GM19238 (cell line): ENCODE data around the gene CFAP157.
"Not testable (repeated sequence)": the region's sequence is repeated elsewhere in the genome, so short reads cannot be mapped to it uniquely, and the experiment has no call there.

Experiments used
- DNase-seq: peaks from one replicate; pipeline ENCODE4 v3.0.0; 2011; ENCODE audit warnings: low spot score; ENCODE audit not compliant: insufficient read length

CFAP157 gene

DNA sequence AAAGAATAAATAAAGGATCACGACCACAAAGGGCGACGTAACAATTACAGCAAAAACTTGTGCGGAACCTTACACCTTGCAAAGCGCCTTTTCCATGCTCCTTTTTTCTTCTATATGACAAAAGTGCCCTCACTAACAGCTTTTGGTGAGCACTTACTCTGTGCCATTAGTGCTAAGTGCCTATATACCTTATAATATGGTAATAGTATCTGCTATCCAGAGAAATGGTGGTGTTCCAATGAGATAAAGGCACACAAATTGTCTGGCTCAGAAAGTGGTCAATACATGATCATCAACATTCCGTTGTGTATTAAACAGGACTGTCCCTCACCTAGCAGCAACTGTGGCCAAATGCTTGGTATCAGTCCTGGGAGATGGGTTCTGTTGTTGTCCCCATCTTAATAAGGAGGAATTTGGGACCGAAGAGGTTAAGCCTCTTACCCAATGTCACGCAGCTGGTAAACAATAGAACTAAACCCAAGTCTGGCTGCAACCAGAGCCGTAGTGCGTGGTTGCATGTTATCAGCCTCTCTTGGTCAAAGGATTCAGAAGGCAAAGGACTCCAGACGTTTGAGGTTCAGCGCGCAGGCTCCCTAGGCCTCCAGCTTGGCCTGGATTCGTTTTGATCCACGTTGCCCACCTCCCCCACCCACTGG is 28.9 kb downstream of the CFAP157 start:
- DNase-seq: no peak

DNA sequence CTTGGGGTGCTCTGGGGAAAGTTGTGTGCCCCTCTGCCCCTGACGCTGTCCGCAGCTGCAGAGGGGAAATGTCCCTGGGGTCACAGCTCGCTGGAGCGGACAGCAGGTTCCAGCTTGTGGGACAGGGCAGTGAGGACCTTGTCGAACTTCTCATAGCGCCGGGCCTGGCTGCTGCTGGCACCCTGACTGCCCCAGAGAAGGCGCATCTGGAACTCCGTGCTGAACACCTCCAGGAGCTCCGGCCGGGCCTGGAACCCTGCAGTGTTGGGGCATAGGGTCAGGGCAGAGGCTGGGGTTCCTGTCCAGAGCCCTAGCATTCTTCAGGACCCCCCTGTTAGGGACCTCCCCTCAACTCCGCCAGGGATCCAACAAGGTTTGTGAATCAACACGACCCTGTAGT is 31.9 kb downstream of the CFAP157 start:
- DNase-seq: no peak

GRCh38 chr9:127739614-127740330 is 33.0 kb downstream of the CFAP157 start:
- DNase-seq: no peak

- no peak for DNase-seq
Measured at GRCh38 chr9:127741831-127742434, 35.1 kb downstream of the CFAP157 start.

GRCh38 chr9:127742435-127743088 is 35.8 kb downstream of the CFAP157 start:
- no peak for DNase-seq

DNA sequence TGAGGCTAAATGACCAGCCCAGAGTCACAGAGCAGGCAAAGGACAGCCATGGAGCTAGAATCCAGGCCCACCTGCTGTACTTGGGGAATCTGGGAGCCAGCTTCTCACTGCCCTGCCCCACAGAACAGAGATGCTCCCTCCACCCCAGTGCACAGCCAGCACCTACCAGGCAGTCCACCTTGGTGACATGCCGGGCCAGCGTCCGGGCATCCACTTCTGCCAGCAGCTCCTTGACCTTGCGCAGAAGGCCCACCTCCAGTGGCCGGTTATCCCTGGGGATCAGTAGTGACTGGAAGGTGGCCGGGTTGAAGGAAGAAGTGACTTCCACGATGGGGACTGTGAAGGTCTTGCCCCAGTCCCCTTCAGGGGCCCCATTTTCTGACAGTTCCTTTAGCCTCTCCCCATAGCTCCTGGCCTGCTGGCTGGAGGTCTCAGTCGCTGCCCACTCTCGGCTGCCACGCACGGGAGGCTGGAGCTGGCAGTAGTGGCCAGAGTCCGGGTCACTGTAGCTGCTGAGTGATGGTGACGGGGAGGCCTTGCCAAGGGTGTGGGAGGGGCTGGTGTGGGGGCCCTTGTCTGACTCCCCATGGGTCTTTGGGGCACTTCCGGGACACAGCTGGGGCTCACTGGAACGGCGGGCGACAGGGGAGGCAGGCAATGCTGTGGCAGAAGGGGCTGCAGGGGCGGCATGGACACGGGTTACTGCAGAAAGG is 37.8 kb downstream of the CFAP157 start:
- no peak for DNase-seq

DNA sequence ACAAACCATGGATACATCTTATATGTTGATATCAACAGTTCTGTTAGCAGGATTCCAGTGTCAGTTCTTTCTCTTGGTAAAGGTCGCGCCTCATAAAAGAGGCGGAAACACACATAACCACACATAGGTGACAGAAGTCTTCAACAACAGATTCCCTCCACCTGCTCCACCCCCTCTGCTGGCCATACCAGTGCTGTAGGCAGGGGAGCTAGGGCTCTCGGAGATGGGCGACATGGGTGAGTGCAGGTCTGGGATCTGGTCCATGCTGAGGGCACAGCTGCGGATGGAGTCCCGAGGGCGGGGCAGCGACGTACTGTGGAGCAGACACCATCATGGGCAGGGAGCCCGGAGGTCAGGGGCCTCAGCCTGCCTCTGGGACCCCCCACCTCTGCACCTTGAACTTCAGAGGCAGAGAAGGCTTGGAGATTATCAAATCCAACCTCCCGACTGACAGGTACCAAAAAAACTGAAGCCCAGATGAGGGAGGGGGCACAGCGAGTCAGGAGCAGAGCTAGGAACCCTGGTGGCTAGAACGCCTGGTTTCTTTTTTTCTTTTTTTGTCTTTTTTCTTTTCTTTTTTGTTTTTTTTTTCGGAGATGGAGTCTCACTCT is 40.3 kb downstream of the CFAP157 start:
- no peak for DNase-seq

- DNase-seq: no peak
Measured at GRCh38 chr9:127749090-127749787, 42.5 kb downstream of the CFAP157 start.

- no peak for DNase-seq
Measured at GRCh38 chr9:127751269-127752054, 44.7 kb downstream of the CFAP157 start.

- no peak for DNase-seq
Measured at GRCh38 chr9:127753148-127753547, 46.4 kb downstream of the CFAP157 start.

GRCh38 chr9:127753622-127754021 is 46.8 kb downstream of the CFAP157 start:
- no peak for DNase-seq

- DNase-seq: no peak
Measured at GRCh38 chr9:127754099-127755060, 47.6 kb downstream of the CFAP157 start.

GRCh38 chr9:127755061-127756060 is 48.6 kb downstream of the CFAP157 start:
- DNase-seq: no peak

- no peak for DNase-seq
Measured at GRCh38 chr9:127756233-127756632, 49.4 kb downstream of the CFAP157 start.

- not testable (repeated sequence) for DNase-seq
Measured at GRCh38 chr9:127756776-127757175, 50.0 kb downstream of the CFAP157 start.

DNA sequence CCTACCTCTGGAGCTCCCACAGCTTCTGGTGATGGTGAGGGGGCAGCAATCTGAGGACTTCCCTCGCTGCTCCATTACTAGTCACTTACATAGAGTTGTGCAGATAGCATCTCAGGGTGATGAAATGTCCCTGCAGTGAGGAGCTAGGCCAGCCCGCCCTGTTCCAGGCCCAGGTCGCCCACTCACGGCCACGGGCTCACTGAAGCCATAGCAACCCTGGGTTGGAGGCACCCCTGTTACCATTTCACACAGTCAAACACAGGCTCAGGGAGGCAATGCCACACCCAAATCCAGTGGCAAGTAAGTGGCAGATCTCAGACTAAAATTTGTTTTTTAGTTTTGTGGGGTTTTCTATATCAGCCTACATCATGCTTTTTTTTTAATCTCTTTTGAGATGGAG is 52.1 kb downstream of the CFAP157 start:
- DNase-seq: no peak

GRCh38 chr9:127761061-127761460 is 54.3 kb downstream of the CFAP157 start:
- DNase-seq: no peak
